Stimulated activated CD4-positive, alpha-beta T cell treated with anti-CD3 and anti-CD28 coated beads, TNF-alpha, amount 100 ng/mL, for 1 hour (primary cell): ENCODE measurements around the gene TMEM130.
"Not testable (repeated sequence)": the region's sequence is repeated elsewhere in the genome, so short reads cannot be mapped to it uniquely, and the experiment has no call there.

Experiments
- DNase-seq, 3 donors: peaks; one replicate each; pipeline ENCODE4 v3.0.0-alpha.2; 2020; ENCODE audit warnings: low read depth in 3 of 3, low spot score in 1 of 3

The TMEM130 gene

DNA sequence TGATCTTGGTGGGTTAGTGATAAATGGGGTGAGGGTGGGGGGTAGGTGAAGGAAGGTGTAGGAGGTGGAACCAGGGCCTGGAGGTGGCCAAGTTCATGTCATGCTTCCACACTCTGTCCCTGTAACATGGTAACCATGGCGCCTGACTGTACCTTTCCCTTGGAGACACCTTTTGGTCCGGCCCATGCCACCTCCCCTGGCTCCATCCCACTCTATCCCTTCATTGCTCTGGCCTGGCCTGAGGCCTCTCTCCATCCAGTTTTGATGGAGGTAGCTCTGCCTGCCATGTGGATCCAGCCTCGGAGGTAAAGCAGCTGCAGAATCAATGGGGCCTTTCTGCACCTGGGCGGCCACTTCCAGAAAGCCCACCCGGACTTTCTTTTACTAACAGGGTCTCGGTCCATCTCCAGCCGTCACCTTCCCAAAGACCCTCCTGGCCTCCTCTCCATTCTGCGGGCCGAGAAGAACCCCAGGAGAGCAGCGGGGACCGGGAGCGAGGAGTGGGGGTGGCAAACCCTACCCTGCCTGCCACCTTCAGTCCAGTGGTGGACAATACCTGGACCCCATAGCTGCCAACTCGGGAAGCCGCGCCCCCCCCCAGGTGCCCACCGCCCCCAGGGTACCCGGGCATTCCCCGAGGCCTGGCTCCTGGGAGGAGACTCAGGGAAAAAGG, 8.0 kb upstream of the TMEM130 start:
- no peak for DNase-seq

- no peak for DNase-seq
These were observed 7.3 kb upstream of the TMEM130 start for GRCh38 chr7:98877146-98877545.

GRCh38 chr7:98875501-98875900, 5.7 kb upstream of the TMEM130 start:
- DNase-seq = no peak

- no peak for DNase-seq
These were observed 5.1 kb upstream of the TMEM130 start for GRCh38 chr7:98874942-98875341.

DNA sequence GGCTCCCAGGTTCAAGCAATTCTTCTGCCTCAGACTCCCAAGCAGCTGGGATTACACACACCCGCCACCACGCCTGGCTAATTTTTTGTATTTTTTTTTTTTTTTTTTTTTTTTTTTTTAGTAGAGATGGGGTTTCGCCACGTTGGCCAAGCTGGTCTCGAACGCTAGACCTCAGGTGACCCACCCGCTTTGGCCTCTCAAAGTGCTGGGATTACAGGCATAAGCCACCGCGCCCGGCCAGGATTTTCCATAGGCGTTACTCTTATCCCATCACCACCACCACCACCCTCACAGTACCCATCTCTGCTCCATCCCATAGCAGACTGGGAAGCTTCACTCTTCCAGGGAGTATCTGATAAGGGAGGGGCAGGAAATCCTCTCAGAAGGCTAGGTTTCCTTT, 3.8 kb upstream of the TMEM130 start:
- not testable (repeated sequence) for DNase-seq

- no peak for DNase-seq
These were observed 2.6 kb upstream of the TMEM130 start for GRCh38 chr7:98872328-98872924.

- DNase-seq = no peak
These were observed 1.1 kb upstream of the TMEM130 start for GRCh38 chr7:98870807-98871491.

DNA sequence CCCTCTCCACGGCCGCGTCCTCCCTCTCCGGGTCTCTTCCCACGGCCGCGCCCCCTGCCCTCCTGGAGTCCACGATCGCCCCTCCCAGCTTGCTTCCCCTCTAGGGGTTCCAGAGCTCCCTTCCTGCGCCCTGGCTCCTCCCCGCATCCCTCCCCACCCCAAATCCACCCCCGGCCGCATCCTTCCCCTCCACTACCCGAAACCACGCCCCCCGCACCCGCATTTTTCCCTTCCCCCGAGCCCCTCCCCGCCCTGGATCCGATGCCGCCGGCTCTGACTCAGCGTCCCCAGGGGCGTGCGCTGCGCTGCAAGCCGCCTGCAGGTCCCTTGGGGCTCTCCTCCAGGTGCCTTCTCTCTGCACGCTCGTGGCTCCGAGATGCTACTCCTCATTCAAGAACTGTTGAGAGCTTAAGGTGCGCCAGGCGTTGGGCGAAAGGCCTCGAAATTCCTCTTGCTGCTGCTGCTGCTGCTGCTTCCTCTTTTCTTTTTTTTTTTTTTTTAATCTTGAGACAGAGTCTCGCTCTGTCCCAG, 372 bp upstream of the TMEM130 start:
- DNase-seq = peak; percentile 15 to 64 (median 47)

DNA sequence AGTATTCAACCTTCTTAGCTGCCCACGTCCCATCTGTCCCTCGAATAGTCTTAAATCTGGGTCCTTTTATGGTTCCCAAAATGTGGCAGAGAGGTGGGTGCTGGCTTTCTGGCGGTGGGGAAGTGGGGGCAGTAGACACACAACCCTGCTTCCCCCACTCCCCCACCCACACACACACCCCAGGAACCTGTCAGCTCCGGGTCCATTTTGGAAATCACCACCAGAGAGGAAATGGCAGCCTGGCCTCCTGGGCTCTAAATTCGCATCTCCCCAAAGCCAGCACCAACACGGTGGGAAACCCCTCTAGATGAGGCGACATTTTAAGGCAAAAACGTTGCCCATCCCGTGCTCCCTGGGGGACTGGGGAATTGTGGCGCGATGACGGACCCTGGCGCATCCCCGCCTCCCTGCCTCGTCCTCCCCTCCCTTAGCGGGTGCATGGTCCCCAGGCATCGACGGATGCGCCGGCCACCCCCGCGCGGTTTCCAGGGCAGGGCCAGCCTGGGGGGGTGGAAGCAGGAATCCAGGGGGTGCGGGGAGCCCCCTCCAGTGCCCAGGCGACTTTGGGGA, 702 bp downstream of the TMEM130 start:
- DNase-seq = no peak

DNA sequence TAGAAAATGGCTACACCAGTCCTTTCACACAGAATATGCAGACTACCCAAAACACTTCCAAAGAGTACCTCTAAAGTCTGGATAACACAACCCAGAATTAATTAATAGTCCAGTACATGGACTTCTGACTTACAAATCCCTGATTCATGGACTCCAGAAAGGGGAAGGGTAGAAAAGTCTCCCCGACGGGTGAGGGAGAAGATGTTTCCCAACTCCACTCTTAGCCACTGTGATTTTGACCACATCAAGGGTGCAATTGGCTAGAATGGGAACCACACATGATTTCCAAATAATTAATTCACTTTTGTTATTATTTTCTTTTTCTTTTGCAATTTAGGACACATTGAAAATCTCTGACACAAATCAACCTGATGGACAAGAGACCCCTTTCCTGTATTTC, 1.4 kb downstream of the TMEM130 start:
- no peak for DNase-seq

- no peak for DNase-seq
These were observed 3.0 kb downstream of the TMEM130 start for GRCh38 chr7:98866765-98867164.

DNA sequence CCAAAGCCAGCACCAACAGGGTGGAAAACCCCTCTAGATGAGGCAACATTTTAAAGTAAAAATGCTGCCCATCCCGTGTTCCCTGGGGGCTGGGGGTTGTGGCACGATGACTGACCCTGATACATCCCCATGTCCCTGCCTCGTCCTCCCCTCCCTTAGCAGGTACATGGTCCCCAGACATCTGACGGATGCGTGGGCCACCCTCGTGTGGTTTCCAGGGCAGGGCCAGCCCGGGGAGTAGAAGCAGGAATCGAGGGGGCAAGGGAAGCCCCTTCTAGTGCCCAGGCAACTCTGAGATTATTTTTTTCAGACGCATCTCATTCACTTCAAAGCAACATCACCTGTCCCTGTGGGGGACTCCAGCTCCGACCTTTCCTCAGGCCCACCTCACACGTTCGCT, 3.5 kb downstream of the TMEM130 start:
- no peak for DNase-seq

DNA sequence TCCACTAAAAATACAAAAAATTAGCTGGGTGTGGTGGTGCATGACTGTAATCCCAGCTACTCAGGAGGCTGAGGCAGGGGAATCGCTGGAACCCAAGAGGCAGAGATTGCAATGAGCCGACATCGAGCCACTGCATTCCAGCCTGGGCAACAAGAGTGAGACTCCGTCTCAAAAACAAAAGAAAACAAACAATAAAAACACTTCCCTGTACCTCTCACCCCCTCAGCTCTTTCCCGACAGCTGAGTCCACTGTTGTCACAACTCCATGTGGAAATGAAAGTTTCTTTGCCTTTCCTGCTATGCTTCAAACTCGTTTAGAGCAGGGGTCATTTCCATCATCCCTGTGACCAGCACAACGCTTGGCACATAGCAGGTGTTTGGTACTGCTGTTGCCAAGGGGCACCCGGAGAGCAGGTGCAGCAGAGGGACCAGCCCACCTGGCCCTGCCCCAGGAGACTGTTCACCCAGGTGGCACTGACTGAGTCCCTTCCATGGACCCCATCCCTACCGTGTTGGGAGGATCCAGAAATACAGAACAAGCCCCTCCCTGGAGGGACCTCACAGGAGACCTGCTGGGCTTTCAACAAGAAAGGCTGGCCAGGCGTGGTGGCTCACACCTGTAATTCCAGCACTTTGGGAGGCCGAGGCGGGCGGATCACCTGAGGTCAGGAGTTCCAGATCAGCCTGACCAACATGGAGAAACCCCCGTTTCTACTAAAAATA, 4.9 kb downstream of the TMEM130 start:
- DNase-seq = no peak

DNA sequence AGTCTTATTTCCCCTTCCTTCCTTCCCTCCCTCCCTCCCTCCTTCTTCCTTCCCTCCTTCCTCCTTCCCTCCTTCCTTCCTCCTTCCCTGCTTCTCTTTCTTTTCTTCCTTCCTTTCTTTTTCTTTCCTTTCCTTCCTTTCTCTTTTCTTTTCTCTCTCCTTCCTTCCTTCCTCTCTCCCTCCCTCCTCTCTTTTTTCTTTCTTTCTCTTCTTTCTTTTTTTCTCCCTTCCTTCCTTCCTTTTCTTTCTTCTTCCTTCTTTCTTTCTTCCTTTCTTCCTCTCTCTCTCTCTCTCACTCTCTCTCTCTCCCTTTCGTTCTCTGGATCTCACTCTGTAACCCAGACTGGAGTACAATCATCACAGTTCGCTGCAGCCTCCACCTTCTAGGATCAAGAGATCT, 6.2 kb downstream of the TMEM130 start:
- no peak for DNase-seq

DNA sequence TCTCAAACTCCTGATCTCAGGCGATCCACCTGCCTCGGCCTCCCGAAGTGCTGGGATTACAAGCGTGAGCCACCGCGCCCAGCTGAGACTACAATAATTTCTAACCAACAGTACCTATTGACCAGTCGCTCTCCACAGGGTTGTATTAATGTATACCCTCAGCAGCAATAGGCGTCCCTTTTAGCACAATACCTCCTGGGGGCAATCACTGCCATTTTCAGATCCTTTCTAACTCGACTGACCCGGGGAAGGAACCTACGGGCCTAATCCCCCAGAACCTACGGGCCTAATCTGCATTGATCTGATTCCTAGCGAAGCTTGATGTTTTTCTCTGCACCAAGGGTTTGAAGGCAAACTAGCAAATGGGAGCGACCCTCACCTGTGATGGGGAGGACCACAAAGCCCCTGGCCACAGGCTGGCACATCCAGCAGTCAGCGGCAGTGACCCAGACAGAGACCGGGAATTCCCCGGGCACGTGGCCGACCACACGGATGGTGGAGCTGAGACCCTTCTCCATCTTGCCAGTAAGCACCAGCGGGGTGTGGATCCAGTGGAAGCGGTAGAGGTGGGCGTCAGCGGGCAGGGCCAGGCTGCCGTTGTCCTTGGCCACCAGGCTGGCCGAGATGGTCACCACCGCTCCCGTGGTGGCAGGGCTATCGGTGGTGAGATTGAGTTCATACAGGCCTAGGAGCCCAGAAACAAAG, 6.9 kb downstream of the TMEM130 start:
- no peak for DNase-seq

DNA sequence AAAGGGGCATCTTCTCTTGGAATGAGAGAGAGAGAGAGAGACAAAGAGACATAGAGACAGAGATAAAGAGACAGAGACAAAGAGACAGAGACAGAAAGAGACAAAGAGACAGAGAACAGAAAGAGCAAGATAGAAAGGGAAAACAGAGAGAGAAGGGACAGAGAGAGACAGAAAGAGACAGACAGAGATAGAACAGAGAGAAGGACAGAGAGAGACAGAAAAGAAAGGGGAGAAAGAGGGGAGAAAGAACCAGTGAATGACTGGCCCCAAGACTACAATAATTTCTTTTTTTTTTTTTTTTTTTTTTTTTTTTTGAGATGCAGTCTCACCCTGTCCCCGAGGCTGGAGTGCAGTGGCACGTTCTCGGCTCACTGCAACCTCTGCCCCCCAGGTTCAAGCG, 7.6 kb downstream of the TMEM130 start:
- DNase-seq = no peak

DNA sequence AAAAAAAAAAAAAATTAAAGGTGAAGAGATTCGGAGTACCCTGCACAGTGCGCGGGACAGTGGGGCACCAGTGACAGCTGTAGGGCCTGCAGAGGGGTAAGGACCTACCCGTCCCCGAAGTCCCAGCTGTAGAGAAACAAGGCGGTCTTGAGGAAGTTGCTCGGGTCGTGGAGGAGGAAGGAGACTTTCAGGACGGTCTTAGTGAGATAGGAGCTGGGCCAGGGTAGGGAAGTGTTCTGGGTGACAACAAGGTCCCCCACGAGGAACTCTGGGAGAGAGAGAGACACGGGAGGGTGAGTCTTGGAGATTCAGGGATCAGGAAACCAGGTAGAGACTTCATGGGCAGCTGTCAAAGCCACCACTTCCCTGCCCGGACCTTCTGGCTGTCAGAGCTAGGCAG, 9.7 kb downstream of the TMEM130 start:
- DNase-seq = no peak

DNA sequence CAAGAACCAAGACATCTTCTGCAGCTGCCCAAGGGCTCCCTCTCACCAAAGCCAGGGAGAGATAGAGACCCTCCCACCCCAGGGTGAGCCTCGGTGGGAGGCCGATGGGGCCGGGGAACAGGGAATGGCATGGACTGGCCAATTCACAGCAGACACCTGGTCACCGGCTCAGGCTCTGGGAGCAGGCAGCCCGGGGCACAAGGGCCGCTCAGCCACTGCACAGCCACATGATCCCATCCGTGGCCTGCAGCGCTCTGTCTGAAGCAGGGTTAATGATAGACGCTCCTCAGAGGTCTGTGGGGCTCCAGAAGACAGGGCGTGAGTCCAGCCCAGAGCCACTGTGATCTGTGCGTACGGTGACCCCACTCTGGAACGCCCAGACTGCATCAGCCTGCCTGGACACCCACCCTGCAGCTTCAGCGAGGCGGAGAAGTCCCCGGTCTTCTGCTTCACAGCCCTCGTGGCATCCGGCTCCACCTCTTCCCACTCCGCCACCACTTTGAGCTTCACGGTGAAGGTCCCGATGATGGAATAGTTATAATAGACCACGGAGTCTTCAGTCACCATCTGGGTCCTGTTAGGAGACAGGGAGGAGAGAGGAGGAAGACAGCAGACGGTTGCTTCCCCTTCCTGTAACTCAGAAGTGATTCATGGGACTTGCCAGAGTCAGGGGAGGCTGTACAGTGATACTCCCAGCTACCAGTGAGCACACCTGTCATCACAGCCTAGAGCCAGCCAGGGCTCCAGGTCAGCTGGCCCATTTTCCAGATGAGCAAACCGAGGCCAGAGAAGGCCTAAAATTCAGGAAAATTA, 14.0 kb downstream of the TMEM130 start:
- no peak for DNase-seq

DNA sequence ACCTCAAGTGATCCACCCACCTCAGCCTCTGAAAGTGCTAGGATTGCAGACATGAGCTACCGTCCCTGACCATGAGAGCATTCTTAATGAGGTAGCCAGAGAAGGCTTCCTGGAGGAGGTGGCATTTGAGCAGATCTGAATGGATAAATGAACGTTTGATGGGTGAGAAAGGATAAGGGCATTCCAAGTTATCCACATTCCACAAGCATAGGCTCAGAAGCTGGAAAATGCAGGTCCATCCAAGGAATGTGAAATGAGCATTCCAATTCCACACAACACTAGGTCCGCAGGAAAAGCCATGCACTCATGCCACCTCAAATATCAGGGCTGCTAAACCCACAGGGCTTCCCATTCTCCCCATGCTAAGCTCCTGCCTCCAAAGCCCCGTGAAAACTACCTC, 17.0 kb downstream of the TMEM130 start:
- DNase-seq = no peak

- no peak for DNase-seq
These were observed 20.9 kb downstream of the TMEM130 start for GRCh38 chr7:98848918-98849317.
